ENCODE data around the gene SOX12.
"Not testable (repeated sequence)": the region's sequence is repeated elsewhere in the genome, so short reads cannot be mapped to it uniquely, and the experiment has no call there.

Gene SOX12

GRCh38 chr20:328975-329695 lies 3.8 kb downstream of the SOX12 start:
- no peak for DNase-seq

- peak; percentile 55 for DNase-seq
Observed at GRCh38 chr20:329851-330232, 4.5 kb downstream of the SOX12 start.

GRCh38 chr20:330233-331149 lies 5.1 kb downstream of the SOX12 start:
- DNase-seq: no peak

- no peak for DNase-seq
Observed at GRCh38 chr20:334578-334977, 9.2 kb downstream of the SOX12 start.

GRCh38 chr20:336040-336439 lies 10.7 kb downstream of the SOX12 start:
- DNase-seq: not testable (repeated sequence)

GRCh38 chr20:341682-342081 lies 16.3 kb downstream of the SOX12 start:
- DNase-seq: no peak

GRCh38 chr20:343107-343506 lies 17.8 kb downstream of the SOX12 start:
- no peak for DNase-seq

- DNase-seq: no peak
Observed at GRCh38 chr20:346033-346639, 20.8 kb downstream of the SOX12 start.

GRCh38 chr20:346640-347316 lies 21.4 kb downstream of the SOX12 start, which contains the start of gene NRSN2:
Gene NRSN2, plus strand, starts transcription at chr20:347111. Its CDS starts 2,533 bp downstream, at chr20:349644.
- peak; percentile 70 for DNase-seq

GRCh38 chr20:347317-347639 lies 21.9 kb downstream of the SOX12 start:
- DNase-seq: no peak

GRCh38 chr20:347640-348484 lies 22.5 kb downstream of the SOX12 start:
- peak; percentile 97 for DNase-seq

- no peak for DNase-seq
Observed at GRCh38 chr20:348972-349841, 23.9 kb downstream of the SOX12 start.

- DNase-seq: no peak
Observed at GRCh38 chr20:353166-353565, 27.8 kb downstream of the SOX12 start.

- DNase-seq: peak; percentile 64
Observed at GRCh38 chr20:354298-354977, 29.1 kb downstream of the SOX12 start.

GRCh38 chr20:356154-356553 lies 30.8 kb downstream of the SOX12 start:
- DNase-seq: not testable (repeated sequence)

GRCh38 chr20:356745-357144 lies 31.4 kb downstream of the SOX12 start:
- no peak for DNase-seq

- DNase-seq: no peak
Observed at GRCh38 chr20:358891-359555, 33.7 kb downstream of the SOX12 start.

GRCh38 chr20:361561-361960 lies 36.2 kb downstream of the SOX12 start:
- no peak for DNase-seq

- DNase-seq: peak; percentile 79
Observed at GRCh38 chr20:362271-363254, 37.2 kb downstream of the SOX12 start.
